ENCODE data around the gene SUMO3.

SUMO3 gene

DNA sequence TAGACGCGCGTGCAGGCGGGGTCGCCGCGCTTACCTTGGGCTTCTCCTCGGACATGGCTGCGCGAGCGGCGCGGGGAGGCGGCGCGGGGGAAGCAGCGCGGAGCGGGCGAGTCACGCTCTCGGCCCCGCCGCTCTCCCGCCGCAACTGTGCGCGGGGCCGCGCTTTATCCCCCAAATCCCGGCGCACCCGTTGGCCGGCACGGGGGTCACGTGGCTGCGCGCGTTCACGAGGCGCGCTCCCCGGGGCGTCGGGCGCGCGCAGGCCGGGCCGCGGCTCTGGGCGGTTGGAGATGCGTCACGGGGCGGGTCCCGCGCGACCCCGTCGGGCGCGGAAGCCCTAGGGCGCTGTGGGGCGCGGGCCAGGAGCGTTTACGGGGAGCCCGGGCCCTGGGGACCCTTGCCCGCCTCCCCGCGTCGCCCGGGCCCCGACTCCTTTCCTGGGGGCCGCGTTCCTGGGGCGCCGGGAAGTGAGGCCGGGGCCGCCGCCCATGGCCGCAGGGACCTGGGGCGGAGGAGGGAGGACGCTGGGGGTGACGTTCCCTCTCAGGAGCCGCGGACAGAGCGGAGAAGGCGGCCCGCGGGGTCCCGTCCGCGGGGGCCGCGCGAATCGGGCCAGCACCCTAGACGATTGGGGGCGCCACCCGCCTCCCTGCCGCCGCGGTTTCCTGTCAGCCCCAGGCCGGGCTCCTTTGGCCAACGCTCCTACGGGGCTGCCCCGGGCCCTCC lies at the start of gene SUMO3:
TSS of gene SUMO3 (minus strand) at position 149 of the 726 bp plus-strand sequence. CDS start at position 55, 94 bp downstream.
- Histone ChIP-seq H3K4me1 (ENCODE audit: insufficient read depth, low read length) (peaks cover 7% of the 10 kb centered on the region; the same call in 1 of the 2 replicates), H3K9ac (ENCODE audit: low read depth, low read length) (peak within 1 kb of the TSS; percentile 91), H3K9me3 (ENCODE audit: control insufficient read depth, insufficient read depth, low read length) (peaks cover 13% of the 10 kb centered on the region), H3K36me3 (ENCODE audit: insufficient read depth, low read length) (no peaks in the 10 kb centered on the region)

DNA sequence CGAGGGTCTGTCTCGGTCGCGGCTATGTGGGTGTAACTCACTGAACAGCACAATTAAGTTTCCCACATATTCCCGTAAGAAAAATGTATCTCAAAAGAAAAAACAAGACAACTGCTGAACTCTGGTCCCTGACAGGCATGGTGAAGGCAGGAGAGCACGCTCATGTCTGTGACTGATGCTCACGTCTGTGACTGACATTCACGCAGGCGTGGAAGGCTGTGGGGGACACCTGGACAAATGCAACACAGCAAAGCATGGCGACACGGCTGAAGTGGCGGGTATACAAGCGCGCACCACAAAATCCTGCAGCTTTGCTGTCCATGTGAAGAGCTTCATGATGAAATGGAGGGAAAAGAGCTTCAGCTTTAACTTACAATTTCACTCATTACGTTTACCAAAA lies 49.6 kb upstream of the SUMO3 start:
- Histone ChIP-seq H3K4me1 (ENCODE audit: insufficient read depth, low read length) (peaks cover 50% of the 10 kb centered on the region), H3K36me3 (ENCODE audit: insufficient read depth, low read length) (peaks cover 12% of the 10 kb centered on the region), H3K9me3 (ENCODE audit: control insufficient read depth, insufficient read depth, low read length) (no peaks in the 10 kb centered on the region), H3K9ac (ENCODE audit: low read depth, low read length) (no peak overlapping the region)

DNA sequence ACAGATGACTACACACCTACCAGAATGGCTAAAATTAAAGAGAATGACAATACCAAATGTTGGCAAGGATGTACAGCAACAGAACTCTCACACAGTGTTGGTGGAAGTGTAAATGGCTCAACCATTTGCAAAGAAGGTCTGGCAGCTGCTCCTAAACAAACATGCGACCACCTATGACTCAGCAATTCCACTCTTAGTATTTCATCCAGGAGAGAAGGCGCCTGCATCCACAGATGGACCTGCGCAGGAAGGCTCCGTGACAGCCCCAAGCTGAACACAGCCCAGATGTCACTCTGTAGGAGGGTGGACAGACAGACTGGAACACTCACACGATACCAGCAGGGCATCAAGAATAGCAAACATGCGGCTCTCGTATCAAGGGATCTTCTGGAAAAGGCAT lies 48.9 kb upstream of the SUMO3 start:
- Histone ChIP-seq H3K9ac (ENCODE audit: low read depth, low read length) (no peak overlapping the region), H3K9me3 (ENCODE audit: control insufficient read depth, insufficient read depth, low read length) (no peaks in the 10 kb centered on the region), H3K4me1 (ENCODE audit: insufficient read depth, low read length) (peaks cover 47% of the 10 kb centered on the region), H3K36me3 (ENCODE audit: insufficient read depth, low read length) (peaks cover 12% of the 10 kb centered on the region)

DNA sequence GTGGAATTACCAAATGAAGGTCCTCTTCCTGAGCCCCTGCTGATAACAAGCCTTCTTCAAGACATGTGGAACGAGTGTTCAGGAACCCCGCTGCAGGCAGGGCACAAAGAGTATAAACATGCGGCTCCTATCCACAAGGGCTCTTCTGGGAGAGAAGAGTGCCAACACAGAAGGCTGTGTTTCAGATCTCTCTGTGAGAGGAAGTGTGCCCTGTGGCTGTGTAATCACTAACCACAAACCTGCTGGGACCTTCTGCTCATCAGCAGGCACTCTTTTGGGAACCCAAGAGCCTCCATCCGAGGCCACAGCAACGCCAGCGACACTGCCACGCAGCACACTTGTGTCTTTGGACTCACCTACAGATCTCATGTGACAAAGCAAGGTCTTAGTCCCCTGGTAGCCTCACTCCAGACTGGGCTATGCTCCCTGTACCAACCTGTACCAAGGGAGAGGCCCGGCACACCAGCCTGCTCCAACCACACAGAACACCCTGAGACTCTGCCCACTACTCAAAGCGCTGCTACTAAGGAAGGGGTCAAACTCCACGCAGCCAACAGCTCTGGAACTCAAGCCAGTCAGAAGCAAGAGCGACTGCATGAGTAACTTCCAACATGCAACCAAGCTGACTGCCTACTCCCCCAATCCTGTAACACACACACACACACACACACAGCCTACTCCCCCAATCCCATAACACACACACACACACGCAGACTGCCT lies 47.9 kb upstream of the SUMO3 start:
- Histone ChIP-seq H3K4me1 (ENCODE audit: insufficient read depth, low read length) (peaks cover 41% of the 10 kb centered on the region), H3K36me3 (ENCODE audit: insufficient read depth, low read length) (peaks cover 12% of the 10 kb centered on the region), H3K9ac (ENCODE audit: low read depth, low read length) (no peak overlapping the region), H3K9me3 (ENCODE audit: control insufficient read depth, insufficient read depth, low read length) (no peaks in the 10 kb centered on the region)

DNA sequence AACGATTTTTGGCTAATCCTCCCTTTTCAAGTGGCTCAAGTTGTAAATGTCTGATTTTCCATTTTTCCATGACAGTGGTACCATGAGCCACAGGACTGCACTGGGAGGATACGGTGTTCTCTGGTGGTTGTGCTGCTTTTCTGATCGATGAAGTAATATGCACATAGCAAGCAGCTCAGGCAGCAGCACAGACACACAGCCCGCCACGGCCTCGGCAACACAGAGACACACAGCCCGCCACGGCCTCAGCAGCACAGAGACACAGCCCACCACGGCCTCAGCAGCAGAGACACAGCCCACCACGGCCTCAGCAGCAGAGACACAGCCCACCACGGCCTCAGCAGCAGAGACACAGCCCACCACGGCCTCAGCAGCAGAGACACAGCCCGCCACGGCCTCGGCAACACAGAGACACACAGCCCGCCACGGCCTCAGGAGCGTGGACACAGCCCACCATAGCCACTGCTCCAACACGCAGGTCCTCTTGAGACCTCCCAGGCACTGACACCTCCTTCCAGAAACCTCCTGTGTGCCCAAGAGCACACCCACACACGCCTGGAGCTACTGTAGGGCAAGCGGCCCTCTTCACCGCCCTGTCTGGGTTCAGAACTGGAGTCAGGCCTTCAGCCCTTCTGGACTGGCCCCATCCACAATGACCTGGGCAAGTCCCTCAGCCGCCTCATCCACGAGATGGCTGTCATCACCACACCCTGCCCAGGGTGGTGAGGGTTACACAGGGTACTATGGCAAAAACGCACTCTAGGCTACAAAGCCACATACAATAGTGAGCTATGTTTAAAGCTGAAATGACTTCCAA lies 45.2 kb upstream of the SUMO3 start:
- H3K9me3 ChIP-seq (ENCODE audit: control insufficient read depth, insufficient read depth, low read length), result no peaks in the 10 kb centered on the region
- H3K36me3 ChIP-seq (ENCODE audit: insufficient read depth, low read length), result peaks cover 16% of the 10 kb centered on the region
- peaks cover 21% of the 10 kb centered on the region for H3K4me1 ChIP-seq (ENCODE audit: insufficient read depth, low read length)
- H3K9ac ChIP-seq (ENCODE audit: low read depth, low read length), result no peak overlapping the region

DNA sequence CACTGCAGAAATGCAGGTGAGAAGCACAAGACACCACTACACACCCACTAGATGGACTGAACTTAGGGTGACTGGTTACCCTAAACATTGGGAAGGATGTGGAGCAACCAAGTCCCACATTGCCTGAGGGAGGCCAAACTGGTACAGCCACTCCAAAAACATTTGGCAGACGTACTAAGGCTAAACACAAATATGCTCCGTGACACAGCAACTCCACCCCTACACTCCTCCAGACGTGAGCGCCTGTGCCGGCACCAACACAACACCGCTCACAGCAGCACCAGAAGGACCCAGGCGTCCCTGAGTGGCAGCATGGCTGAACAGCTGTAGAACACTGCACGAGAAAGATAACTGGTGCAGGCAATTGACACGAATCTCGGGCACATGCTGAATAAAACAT lies 40.9 kb upstream of the SUMO3 start:
- Histone ChIP-seq H3K9me3 (ENCODE audit: control insufficient read depth, insufficient read depth, low read length) (no peaks in the 10 kb centered on the region), H3K9ac (ENCODE audit: low read depth, low read length) (no peak overlapping the region), H3K4me1 (ENCODE audit: insufficient read depth, low read length) (no peaks in the 10 kb centered on the region), H3K36me3 (ENCODE audit: insufficient read depth, low read length) (peaks cover 21% of the 10 kb centered on the region)

DNA sequence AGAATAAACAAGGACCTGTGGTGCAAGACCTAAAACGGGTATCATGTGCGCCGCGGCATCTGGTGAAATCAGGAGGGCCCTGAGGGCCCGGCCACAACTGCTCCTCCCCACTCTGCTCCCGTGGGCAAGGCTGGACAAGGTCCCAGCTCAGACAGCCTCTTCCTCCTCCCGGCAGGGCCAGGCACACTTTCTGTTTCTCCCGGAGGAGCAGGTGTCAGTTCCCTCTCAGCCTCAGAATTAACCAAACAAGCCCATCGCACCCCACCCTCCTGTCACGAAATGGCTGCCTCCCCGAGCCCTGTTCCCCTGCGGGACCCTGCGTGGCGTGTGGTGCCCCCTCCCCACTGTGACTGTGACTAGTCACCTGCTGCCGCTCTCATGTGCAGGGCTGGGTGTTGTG lies 40.4 kb upstream of the SUMO3 start:
- H3K9ac ChIP-seq (ENCODE audit: low read depth, low read length), result no peak overlapping the region
- H3K9me3 ChIP-seq (ENCODE audit: control insufficient read depth, insufficient read depth, low read length), result no peaks in the 10 kb centered on the region
- H3K36me3 ChIP-seq (ENCODE audit: insufficient read depth, low read length), result peaks cover 21% of the 10 kb centered on the region
- no peaks in the 10 kb centered on the region for H3K4me1 ChIP-seq (ENCODE audit: insufficient read depth, low read length)

DNA sequence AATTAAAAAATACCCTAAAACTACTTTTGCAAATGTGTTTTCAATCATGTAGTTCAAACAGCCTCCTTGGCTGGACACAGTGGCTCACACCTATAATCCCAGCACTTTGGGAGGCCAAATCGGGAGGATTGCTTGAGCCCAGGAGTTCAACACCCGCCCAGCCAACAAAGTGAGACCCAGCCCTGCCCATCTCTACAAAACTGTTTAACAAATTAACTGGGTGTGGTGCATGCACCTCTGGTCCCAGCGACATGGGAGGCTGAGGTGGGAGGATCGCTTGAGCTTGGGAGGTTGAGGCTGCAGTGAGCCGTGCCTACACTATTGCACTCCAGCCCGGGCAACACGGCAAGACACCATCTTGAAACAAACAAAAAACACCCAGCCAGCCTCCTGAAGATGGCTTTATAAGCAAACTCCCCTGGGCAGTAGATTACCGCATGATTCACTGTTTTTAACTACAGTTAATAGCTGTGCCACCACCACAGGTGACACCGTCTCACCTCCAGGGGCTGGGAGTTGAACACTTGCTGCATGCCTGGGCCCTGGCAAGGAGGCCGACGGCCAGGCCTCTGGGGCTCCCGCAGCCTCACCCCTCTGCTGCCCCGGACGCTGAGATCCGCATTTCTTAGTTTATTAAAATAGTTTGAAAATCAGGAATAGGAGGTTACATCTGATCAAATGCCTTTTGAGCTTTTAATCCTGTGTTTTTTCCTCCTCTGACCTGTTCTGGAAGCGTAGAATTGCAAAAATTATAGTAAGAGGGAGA lies 39.4 kb upstream of the SUMO3 start:
- Histone ChIP-seq H3K4me1 (ENCODE audit: insufficient read depth, low read length) (no peaks in the 10 kb centered on the region), H3K9me3 (ENCODE audit: control insufficient read depth, insufficient read depth, low read length) (no peaks in the 10 kb centered on the region), H3K9ac (ENCODE audit: low read depth, low read length) (no peak overlapping the region), H3K36me3 (ENCODE audit: insufficient read depth, low read length) (peaks cover 26% of the 10 kb centered on the region)

DNA sequence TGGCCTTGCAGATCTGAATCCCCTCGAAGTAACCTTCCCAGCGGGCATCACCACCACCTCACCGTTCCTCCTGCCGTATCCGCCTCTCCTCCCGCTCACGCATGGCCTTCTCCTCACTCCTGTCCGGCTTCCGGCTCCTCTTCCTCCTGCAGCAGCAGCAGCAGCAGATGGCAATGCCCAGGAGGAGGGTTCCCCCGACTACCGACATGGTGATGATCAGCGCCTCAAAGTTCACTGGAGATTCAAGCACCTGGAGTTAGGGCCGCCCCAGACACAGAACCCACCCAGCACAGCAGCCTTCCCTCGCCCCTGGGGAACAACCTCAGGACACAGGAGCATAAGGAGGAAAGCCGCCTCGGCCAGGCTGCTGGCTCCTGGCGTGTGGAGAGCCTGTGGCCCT lies 38.3 kb upstream of the SUMO3 start:
- Histone ChIP-seq H3K9ac (ENCODE audit: low read depth, low read length) (no peak overlapping the region), H3K36me3 (ENCODE audit: insufficient read depth, low read length) (peaks cover 33% of the 10 kb centered on the region), H3K9me3 (ENCODE audit: control insufficient read depth, insufficient read depth, low read length) (no peaks in the 10 kb centered on the region), H3K4me1 (ENCODE audit: insufficient read depth, low read length) (no peaks in the 10 kb centered on the region)

DNA sequence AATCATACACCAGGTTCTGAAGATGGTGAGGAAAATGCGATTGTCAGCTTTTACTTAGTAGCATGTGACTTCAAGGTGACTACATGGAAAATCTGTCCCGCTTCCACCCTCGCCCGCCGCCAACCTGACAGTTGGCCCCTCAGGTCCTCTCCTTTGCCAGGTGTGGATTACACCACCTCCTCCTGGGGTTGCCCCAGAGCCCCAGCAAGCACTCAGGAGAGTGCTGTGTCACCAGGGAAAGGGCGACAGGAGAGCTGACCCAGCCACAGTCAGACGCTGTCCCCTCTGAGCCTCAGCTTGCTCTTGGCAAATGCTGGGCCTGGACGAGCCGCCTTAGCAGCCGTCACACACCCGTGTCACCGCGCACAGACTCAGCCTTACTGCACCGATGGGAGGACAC lies 37.7 kb upstream of the SUMO3 start:
- no peaks in the 10 kb centered on the region for H3K9me3 ChIP-seq (ENCODE audit: control insufficient read depth, insufficient read depth, low read length)
- H3K9ac ChIP-seq (ENCODE audit: low read depth, low read length), result no peak overlapping the region
- H3K4me1 ChIP-seq (ENCODE audit: insufficient read depth, low read length), result no peaks in the 10 kb centered on the region
- H3K36me3 ChIP-seq (ENCODE audit: insufficient read depth, low read length), result peaks cover 36% of the 10 kb centered on the region

DNA sequence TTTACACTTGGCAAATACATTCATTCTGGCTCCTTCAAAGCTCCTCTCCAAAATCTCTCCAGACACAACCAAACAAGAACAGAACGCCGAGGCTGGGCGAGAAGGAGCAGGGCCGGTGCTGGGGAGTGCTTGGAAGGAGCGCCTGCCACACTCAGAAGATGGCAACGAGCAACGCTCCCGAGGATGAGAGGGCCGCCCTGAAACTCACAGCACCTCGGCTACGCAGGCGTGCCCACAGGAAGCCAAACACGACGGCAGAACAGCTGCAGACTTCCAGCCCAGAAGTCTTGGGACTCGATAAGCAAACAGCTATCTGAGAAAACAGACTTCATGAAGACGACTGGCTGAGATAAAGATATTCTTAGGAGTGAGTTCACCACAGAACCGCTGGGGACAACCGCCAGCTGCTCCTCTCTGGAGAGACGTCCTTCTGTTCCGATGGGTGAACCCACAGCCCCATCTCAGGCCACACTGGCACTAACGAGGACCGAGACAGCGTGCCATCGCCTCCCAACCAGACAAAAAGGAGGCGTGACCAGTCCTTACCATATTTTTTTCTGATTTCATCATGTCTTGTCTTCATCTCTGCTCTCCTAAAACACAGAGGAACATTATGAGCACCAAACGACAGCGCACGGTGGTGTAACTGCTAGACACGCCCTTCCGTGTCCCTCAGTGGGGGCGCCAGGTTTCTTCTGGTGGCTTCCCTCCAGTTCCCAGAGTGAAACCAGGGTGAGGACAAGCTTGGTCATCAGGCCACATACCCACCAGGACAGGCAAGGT lies 37.0 kb upstream of the SUMO3 start:
- Histone ChIP-seq H3K9me3 (ENCODE audit: control insufficient read depth, insufficient read depth, low read length) (no peaks in the 10 kb centered on the region), H3K4me1 (ENCODE audit: insufficient read depth, low read length) (no peaks in the 10 kb centered on the region), H3K36me3 (ENCODE audit: insufficient read depth, low read length) (peaks cover 42% of the 10 kb centered on the region), H3K9ac (ENCODE audit: low read depth, low read length) (no peak overlapping the region)

DNA sequence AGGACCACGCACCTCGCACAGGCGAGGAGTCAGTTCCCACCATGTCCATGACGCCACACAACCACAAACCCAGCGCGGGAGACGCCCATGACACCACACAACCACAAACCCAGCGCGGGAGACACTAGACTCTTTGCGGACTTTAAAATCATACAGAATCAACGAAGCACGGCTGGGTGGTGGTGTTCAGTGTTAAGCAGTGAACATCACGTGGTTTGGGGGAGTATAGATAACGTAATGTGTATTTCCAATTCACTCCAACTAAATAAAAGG lies 36.5 kb upstream of the SUMO3 start:
- Histone ChIP-seq H3K9ac (ENCODE audit: low read depth, low read length) (no peak overlapping the region), H3K4me1 (ENCODE audit: insufficient read depth, low read length) (no peaks in the 10 kb centered on the region), H3K36me3 (ENCODE audit: insufficient read depth, low read length) (peaks cover 47% of the 10 kb centered on the region), H3K9me3 (ENCODE audit: control insufficient read depth, insufficient read depth, low read length) (no peaks in the 10 kb centered on the region; the same call in 1 of the 2 replicates)

DNA sequence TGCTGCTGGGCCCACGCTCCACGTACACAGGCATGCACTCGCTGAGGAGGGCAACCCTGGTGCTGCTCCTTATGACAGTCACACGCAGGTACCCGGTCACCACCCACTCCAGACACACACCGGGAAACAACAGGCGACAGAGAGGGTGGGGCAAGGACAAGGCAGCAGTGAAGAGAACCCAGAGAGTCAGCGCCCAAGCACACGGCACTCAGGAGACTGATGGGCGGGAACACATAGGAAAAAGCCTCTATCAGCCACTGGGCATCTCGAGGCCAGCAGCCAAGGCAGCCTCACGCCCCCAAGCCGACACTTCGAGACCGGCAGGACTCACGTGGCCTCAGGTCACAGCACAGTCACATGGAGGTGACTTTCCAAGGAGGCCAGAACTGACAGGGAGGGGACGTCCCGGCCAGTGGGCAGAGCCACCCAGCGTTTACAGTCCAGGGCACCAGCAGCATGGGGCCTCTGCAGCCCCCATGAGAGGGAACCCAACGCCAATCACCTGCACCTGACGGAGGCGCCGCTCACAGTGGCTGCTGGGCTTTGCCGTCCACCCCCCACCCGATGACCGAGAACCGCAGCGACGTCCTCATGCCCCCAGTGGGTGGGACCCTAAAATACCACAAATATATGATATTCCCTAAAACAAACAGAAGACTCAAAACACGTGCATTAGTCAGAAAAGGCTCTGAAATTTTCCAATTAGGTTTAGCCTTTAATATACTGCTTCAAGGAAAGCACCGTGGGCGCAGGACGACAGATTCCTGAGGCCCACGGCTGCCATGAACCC lies 35.9 kb upstream of the SUMO3 start:
- Histone ChIP-seq H3K9me3 (ENCODE audit: control insufficient read depth, insufficient read depth, low read length) (no peaks in the 10 kb centered on the region; the same call in 1 of the 2 replicates), H3K4me1 (ENCODE audit: insufficient read depth, low read length) (no peaks in the 10 kb centered on the region), H3K9ac (ENCODE audit: low read depth, low read length) (no peak overlapping the region), H3K36me3 (ENCODE audit: insufficient read depth, low read length) (peaks cover 48% of the 10 kb centered on the region)
